ENCODE results near the gene DIDO1. TPM values are rescaled to one million over a fixed set of nuclear protein-coding genes. Genes with fewer than 3 reads are reported as not detected.

Gene DIDO1
- total RNA-seq, 1 donor from 2014 or later: 37.9 TPM

- no peak overlapping the region for H3K4me3 ChIP-seq (ENCODE audit: low read depth, low read length)
These were observed 41.5 kb upstream of the DIDO1 start for GRCh38 chr20:62967628-62968351.

GRCh38 chr20:62967149-62967501, 40.8 kb upstream of the DIDO1 start:
- TF ChIP-seq CTCF (IDR thresholded peaks at IDR 0.05; ENCODE audit: insufficient read depth, low read length, poor library complexity, severe bottlenecking): no peak
- no peak for DNase-seq (ENCODE audit: low read depth)
- Histone ChIP-seq H3K27me3 (ENCODE audit: control insufficient read depth, insufficient read depth, low read length) (peaks cover 22% of the 10 kb centered on the region), H3K36me3 (ENCODE audit: control insufficient read depth, insufficient read depth, low read length) (no peaks in the 10 kb centered on the region), H3K4me3 (ENCODE audit: low read depth, low read length) (no peak overlapping the region)

More at GRCh38 chr20:62967628-62968351, 41.5 kb upstream of the DIDO1 start:
- no peak for DNase-seq (ENCODE audit: low read depth)
- H3K36me3 ChIP-seq (ENCODE audit: control insufficient read depth, insufficient read depth, low read length): no peaks in the 10 kb centered on the region
- TF ChIP-seq CTCF (IDR thresholded peaks at IDR 0.05; ENCODE audit: insufficient read depth, low read length, poor library complexity, severe bottlenecking): no peak
- H3K27me3 ChIP-seq (ENCODE audit: control insufficient read depth, insufficient read depth, low read length): peaks cover 28% of the 10 kb centered on the region

- peaks cover 18% of the 10 kb centered on the region for H3K27me3 ChIP-seq (ENCODE audit: control insufficient read depth, insufficient read depth, low read length)
- no peak for DNase-seq (ENCODE audit: low read depth)
- no peaks in the 10 kb centered on the region for H3K36me3 ChIP-seq (ENCODE audit: control insufficient read depth, insufficient read depth, low read length)
- no peak overlapping the region for H3K4me3 ChIP-seq (ENCODE audit: low read depth, low read length)
- no peak for TF ChIP-seq CTCF (IDR thresholded peaks at IDR 0.05; ENCODE audit: insufficient read depth, low read length, poor library complexity, severe bottlenecking)
These were observed 40.2 kb upstream of the DIDO1 start for GRCh38 chr20:62966212-62967148.

GRCh38 chr20:62965363-62965771, 39.1 kb upstream of the DIDO1 start:
- Histone ChIP-seq H3K36me3 (ENCODE audit: control insufficient read depth, insufficient read depth, low read length) (no peaks in the 10 kb centered on the region), H3K27me3 (ENCODE audit: control insufficient read depth, insufficient read depth, low read length) (peaks cover 8% of the 10 kb centered on the region), H3K4me3 (ENCODE audit: low read depth, low read length) (no peak overlapping the region)
- TF ChIP-seq CTCF (IDR thresholded peaks at IDR 0.05; ENCODE audit: insufficient read depth, low read length, poor library complexity, severe bottlenecking): no peak
- DNase-seq (ENCODE audit: low read depth): no peak

- TF ChIP-seq CTCF (IDR thresholded peaks at IDR 0.05; ENCODE audit: insufficient read depth, low read length, poor library complexity, severe bottlenecking): no peak
- no peak overlapping the region for H3K4me3 ChIP-seq (ENCODE audit: low read depth, low read length)
- H3K36me3 ChIP-seq (ENCODE audit: control insufficient read depth, insufficient read depth, low read length): no peaks in the 10 kb centered on the region
- H3K27me3 ChIP-seq (ENCODE audit: control insufficient read depth, insufficient read depth, low read length): peaks cover 5% of the 10 kb centered on the region
- no peak for DNase-seq (ENCODE audit: low read depth)
These were observed 38.4 kb upstream of the DIDO1 start for GRCh38 chr20:62964700-62965099.

Measured in kidney epithelial cell (primary cell).